Bone marrow (tissue), 2 donors: Measurements from ENCODE around the gene ALAD.
"Not testable (repeated sequence)": the region's sequence is repeated elsewhere in the genome, so short reads cannot be mapped to it uniquely, and the experiment has no call there.

Source experiments
- DNase-seq, 2 donors: peaks; one replicate each; lab custom pipeline; 2025; lab: John Stamatoyannopoulos, UW

Gene ALAD

DNA sequence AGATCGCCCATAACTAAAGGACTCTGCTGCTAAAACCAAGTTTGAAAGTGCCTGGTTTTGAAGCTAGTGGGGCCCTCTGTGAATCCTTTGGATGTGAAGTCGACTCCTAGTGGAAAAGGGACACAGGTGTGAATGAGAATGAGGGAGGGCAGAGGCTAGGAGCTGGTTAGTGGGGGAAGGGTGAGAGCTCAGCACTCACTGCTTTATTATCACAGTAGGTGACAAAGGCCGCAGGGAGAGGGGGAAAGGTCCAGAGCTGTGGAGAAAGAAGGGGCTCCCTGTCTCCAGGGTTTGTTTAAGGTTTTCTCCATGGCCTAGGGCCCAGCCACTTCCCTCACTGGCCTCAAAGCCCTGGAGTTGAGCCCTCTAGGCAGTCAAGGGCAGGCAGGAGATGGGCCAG lies 27.8 kb downstream of the ALAD start:
- no peak for DNase-seq

DNA sequence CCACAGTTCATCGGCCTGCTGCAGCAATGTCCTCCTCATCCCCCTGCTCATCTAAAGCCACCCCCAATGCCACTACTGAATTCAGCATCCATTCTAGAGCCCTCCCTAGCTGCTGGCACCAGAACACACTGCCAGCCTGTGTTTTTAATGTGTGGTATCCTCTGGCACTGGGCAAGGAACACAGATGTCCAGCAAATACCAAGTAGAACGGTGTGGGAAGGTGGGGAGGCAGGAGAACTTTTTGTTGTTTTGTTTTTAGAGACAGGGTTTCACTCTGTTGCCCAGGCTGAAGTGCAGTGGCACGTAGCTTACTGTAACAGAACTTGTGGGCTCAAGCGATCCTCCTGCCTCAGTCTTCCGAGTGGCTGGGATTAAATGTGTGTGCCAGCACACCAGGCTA lies 29.0 kb downstream of the ALAD start:
- DNase-seq, result no peak

DNA sequence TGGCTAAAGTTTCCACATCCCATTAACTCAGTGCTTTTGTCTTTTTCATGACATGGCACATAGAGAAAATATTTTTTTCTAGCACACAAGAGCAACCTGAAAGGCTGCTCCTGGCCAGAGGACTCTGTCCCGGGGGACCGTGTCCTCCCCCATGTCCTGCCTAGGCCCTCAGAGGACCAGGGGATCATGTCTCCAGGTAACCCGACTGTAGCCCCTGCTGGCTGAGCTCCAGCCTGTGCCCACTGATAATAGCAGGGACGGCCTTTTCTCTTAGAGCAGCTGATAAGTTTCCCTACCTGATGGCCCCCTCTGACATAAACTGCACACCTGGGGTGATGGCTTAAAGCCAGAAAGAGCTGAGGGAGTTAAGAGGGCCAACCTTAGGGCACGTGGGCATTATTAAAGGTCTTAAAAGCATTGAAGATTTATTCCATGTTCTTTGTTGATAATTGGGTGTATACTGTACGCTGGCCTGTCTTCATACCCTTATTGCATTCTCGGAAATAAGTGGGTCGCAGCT lies 30.2 kb downstream of the ALAD start:
- DNase-seq, result no peak

DNA sequence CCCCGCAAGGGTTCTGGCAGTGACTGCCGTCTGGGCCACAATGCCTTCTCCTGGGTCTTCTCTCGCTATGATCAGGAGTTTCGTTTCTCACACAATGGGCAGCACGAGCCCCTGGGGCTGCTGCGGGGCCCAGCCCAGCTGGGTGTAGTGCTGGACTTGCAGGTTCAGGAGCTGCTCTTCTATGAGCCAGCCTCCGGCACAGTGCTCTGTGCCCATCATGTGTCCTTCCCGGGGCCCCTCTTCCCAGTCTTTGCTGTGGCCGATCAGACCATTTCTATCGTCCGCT lies 31.3 kb downstream of the ALAD start:
- no peak for DNase-seq

DNA sequence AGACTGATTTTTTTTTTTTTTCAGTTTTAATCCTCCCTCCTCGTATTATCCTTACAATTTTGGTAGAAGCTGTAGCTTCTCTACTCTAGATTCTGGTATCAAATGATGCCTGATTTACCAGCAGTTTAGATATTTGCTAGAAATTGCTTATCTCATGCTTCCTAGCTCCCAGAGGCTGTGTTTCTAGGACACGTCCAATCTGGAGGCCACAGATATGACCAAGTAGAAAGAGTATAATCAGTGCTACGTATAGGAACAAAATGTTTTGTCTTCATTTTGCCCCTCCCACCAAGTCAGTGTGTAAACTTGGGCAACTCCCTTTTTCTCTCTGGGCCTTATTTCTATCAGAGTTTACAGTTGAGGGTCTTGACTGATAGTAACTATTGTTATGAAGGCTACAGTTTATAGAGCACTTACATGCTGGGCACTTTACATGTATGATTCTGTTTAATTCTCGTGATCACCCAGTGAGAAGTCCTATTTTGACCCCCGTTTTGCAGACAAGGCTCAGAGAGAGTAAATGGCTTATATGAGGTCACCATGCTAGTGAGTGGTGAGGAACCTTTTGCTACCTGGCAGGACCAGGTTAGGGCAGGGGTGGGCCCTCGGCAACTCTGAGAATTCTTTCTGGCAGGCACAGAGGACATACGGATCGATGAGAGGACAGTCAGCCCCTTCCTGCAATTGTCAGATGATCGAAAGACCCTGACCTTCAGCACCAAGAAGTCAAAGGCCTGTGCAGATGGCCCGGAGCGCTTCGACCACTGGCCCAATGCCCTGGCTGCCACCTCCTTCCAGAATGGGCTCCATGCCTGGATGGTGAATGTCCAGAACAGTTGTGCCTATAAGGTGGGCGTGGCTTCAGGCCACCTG lies 31.9 kb downstream of the ALAD start:
- DNase-seq, result no peak

DNA sequence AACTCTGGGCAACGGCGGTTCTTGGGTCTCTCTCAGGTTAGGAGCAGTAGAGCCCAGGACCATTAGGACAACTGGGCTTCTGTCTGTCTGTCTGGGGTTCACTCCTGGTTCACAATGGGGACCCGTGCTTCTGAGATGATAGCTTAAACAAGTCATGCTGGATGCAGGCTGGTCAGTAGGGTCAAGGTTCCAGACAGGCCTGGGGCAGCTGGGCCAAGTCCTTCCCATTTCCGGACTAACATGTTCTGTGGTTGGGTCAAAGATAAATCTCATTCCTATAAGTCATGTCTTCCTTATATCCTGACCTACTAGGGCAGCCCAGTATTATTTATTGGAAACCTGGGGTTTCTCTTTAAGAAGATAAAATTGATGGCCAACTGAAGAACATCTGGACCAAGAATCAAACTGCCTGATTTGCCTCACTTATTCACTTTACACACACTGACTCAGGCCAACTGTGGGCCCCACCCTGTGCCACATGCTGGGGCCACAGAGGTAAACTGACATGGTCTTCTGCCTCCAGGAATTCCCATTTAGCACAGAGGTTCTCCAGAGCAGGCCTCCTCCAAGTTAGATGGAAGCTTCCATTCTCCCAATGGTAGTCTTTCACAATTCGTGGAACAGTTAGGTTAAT lies 32.6 kb downstream of the ALAD start:
- DNase-seq, result no peak

DNA sequence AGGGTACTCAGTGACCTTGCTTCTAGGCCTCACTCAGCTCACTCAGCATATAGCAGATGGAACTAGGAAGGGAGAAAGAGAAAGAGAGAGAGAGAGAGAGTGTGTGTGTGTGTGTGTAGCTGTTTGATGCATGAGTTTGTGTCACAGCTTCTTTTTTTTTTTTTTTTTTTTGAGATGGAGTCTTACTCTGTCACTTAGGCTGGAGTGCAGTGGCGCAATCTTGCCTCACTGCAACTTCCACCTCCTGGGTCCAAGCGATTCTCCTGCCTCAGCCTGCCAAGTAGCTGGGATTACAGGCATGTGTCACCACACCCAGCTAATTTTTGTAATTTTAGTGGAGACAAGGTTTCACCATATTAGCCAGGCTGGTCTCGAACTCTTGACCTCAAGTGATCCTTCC lies 35.4 kb downstream of the ALAD start:
- not testable (repeated sequence) for DNase-seq

DNA sequence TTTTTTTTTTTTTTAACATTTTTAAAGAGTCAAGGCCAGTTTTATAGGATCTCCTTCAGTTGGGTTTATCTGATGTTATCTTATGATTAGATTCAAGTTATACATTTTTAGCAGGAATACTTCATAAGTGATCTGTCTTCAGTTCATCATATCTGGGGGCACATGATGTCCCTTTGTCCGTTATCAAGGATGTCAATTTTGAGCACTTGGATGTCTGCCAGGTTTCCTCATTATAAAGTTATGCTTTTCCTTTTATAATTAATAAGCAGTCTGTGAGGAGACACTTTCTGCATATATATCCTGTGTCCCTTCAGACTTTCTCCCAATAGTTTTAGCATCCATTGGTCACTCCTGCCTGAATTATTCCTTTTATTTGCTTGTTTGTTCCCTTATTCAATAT lies 36.1 kb downstream of the ALAD start:
- no peak for DNase-seq

DNA sequence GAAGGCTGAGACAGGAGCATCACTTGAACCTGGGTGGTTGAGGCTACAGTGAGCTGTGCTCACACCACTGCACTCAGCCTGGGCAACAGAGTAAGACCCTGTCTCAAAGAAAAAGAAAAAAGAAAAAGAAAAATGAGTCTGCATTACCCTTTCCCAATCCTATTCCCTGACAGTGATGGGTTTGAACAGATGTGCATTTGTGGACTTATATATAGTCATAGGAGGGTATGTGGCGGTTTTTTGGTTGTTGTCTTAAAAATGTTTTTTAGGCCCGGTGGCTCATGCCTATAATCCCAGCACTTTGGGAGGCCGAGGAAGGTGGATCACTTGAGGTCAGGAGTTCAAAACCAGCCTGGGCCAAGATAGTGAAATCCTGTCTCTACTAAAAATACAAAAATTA lies 37.7 kb downstream of the ALAD start:
- DNase-seq, result no peak

DNA sequence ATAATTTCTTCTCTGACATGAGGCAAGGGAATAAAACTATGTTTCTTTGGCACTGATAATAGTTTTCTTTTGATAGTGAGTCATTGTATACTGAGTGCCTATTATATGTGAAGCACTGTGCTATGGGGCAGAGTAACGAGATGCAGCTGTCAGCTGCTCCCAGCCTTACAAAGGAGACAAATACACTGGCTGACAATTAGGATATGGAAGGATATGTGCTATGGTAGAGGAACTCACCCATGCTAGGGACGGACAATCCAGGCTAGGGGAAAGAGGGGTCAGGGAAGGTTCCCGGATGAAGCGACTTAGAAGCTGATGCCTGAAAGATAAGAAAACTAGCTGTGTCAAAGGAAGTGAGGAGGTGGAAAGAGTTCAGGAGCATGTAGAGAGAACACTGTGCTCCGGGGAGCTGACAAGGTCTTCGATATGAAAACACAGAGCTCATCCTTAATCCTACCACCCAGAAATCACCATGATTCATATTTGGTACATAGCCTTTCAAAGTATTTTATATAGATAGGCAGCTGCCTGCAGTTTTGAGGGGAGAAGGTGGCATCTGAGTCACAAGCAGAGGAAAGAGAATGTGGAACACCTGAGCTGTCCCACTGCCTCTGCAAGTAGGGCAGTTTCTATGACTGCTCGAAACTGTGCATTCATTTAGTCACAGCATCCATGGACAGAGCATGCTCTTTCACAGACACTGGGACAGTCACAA lies 39.6 kb downstream of the ALAD start:
- no peak for DNase-seq

DNA sequence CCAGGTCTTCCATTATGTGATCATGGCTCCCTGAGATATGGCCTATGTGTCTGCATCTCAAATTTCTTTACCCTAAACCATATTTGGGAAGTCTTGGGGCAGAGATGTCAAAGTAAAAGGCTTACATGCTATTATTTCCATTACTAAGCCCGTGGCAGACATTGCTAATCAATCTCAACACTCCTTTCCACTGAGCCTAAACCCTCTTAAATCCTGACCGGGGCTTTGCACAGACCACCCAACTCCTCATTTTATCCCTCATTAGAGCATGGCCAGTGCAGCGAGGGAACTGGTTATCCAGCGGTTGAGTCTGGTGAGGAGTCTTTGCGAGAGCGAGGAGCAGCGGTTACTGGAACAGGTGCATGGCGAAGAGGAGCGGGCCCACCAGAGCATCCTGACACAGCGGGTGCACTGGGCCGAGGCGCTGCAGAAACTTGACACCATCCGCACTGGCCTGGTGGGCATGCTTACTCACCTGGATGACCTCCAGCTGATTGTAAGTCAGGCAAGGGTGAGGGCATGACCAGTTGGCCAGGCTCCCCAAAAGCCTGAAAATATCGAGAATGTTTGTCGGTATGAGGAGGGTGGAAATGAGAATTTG lies 40.7 kb downstream of the ALAD start:
- DNase-seq, result no peak

DNA sequence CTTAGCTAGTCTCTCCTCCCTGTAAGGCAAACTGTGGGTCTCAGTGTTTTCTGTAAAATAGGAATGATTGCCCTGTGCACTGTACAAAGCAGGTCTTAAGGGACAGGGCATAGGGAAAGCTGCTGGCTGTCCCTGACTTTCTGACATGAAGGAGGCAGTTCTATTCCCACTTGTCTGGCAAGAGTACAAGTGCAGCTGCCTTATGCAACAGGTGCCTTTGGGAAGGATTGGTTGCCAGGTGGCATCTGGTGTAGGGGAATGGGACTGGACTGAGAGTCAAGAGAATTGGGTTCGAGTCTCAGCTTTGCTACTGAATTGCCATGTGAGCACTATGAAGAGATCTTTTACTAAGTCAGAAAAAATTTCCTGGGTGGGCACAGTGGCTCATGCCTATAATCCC lies 41.7 kb downstream of the ALAD start:
- no peak for DNase-seq

DNA sequence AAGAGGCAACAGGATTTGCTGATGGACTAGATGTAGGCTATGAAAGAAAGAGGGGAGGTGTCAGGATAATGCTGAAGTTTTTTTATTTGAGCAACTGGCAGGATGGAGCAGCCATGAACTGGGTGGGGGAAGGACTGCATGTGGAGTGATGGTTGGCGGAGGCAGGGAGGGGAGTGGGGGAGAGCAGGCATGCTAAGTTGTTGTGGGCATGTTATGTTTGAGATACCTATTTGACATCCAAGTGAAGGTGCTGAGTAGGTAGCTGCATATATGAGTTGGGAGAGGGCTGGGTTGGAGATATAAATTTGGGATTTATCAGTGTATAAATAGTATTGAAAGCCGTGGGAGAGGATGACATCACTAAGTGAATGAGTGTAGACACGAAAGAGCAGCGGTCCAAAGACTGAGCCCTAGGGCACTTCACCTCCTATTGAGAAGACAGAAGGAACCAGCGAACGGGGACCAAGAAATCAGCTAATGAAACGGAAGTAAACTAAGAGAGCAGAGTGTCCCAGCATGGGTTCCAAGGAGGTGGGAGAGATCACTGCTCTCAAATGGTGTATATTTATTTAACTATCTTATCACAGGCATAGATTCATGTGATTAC lies 44.3 kb downstream of the ALAD start:
- no peak for DNase-seq

DNA sequence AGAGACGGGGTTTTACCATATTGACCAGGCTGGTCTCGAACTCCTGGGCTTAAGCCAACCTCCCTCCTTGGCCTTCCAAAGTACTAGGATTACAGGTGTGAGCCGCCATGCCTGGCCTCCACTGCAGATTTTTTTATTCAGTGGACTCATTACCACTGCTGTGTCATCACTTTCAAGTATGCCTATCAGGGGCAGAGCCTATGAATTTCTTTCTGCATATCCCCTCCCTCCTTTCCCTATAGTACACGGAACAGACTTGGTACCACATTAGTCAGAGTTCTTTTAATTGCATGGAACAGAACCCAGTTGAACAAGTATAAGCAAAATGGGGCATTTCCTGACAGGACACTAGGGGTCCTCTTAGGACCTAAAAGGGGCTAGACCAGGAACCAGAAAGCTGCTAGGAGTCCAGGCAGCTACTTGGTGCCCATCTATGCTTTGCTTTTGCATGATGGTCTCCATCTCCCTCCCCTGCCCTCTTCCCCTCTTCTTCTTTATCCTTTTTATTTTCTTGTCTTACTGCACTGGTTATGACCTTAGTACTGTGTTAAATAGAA lies 46.0 kb downstream of the ALAD start:
- DNase-seq, result no peak

DNA sequence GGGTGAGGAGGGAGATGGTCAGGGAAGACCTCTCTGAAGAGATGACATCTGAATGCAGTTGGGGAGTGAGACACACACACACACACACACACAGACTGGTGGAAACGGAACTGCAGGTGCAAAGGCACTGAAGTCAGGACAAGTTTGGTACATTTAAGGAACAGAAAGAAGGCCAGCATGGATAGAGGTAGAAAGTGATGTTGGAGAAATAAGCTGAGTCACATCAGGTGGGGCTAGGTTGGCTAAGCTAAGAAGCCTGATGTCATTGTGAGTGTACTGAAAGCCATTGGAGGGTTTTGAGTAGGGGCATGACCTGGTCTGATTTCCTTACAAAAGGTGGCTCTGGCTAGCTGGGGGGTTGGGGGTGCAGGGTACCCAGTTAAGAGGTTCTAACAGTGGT lies 48.7 kb downstream of the ALAD start:
- DNase-seq, result no peak

DNA sequence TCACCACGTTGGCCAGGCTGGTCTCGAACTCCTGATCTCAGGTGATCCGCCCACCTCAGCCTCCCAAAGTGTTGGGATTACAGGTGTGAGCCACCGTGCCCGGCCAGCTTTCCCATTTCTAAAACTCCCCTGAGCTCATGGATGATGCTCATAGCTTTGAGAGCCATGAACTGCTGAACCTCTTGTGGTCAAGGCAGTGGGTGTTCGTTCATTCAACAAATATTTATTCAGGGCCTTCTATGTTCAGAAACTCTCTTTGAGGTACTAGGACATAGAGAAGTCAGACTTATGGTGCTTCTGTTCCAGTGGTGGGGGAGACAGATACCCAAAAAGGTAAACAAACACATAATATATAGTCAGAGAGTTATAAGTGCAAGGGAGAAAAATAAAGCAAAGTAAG lies 49.1 kb downstream of the ALAD start:
- no peak for DNase-seq

DNA sequence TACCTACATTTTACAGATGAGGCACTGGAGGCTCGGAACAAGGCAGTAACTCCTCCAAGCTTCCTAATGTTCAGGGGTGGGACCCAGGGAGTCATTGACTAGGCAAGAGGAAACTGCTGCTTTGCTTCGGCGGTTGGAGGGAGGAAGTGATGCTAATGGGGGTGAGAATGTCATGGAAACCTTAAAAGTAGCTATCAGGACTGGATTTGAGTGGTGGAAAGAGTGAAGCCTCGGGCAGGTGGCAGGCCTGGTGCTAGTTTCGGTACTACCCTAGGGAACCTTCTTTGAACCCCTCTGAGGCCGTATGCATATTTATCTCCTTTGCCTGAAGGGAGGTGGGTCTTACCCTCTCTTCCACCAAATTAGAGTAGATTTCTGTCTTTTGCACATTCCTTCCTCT lies 50.1 kb downstream of the ALAD start:
- DNase-seq, result peak in 1 of 2 donors; percentile 87

DNA sequence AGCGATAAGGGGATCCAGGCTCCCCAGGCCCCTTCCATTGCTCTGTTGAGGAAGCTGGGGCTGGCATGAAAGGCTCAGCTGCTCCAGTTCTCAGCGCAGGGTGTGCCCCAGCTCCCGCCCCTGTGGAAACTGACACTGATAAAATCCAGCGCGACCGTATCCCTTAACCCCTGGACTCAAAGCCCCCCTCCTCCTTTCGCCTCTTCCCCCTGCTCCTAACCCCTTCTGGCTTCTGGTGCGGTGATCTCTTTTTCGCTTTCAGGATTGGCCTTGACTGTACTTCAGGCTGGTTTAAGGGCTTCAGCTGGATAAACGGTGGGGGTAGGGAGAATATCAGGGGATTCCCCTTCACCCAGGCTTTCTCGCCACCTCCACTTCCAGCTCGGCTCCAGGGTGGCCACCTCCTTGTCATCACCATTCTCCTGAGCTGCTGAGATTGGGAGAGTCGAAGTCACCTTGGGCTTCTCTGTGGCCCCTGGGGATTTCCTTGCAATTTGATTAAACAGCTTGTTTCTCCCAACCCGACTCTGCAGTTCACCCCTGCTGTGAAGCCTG lies 50.9 kb downstream of the ALAD start:
- no peak for DNase-seq

DNA sequence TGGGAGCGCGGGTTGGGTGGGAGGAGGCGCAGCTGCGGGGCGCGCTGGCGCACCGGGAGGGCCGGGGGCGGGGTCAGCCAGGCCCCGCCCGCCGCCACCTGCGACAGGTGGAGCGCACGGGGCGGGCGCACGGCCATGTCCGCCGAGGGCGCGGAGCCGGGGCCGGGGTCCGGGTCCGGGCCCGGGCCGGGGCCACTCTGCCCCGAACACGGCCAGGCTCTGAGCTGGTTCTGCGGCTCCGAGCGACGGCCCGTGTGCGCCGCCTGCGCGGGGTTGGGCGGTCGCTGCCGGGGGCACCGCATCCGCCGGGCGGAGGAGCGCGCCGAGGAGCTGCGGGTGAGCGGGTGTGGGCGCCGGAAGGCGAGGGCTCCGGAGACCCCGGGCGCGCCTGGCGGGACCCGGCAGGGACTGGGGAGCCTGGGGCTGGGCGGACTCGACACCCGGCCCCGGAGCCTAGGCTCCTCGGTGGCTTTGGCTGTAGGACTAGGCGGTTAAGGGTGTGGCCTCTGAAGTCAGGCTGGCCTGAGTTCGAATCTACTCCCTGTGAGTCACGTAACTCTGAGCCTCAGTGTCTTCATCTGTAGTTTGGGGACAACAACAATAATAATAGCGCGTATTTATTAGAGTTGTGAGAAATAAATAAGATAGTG lies 51.5 kb downstream of the ALAD start, which contains the start of gene BSPRY:
Gene BSPRY (plus strand): TSS at position 97 of the 650 bp plus-strand sequence. CDS start 39 bp downstream, at position 136.
- DNase-seq, result peak in 1 of 2 donors; percentile 16

DNA sequence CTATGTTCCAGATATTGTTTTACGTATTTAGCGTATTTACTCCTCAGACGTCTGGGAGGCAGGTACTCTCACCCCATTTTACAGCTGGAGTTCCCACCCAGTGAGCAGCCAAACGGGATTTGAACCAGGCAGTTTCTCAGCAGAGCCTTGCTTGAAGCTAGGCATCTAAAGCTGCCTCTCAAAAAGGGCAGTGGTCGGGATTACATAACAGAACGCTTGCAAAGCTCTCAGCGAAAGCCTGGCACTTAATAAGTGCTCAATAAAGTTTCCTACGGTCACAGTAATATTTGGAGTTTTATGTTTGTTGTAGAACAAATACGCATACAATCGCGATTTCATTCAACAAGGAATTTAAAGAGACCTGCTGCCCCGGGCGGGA lies 52.0 kb downstream of the ALAD start:
- DNase-seq, result no peak

DNA sequence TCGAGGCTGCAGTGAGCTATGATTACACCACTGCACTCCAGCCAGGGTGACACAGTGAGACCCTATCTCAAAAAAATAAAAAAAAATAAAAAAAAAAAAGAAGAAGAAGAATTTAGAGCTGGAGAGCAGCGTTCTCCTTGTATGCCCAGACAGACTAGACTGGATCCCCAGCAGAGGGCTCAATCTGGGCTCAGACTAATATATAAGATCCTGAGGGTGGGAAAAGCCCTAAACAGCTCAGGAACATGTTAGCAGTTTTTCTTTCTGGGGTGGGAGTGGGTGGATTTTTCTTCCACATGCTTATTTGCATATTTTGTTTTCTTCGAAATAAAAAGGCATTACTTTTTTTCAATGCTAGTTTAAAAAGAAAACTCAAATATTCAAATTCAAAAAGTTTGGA lies 52.6 kb downstream of the ALAD start:
- no peak for DNase-seq
